Ishikawa (cell line): ENCODE results near the gene STUM.

Experiments used
- CEBPB ChIP-seq: IDR thresholded peaks from 2 replicates; pipeline ENCODE4 v1.6.1; 2012
- EGR1 ChIP-seq: IDR thresholded peaks from 2 replicates; pipeline ENCODE4 v1.6.1; 2012
- EP300 ChIP-seq: IDR thresholded peaks from 2 replicates; pipeline ENCODE4 v1.6.1; 2012; ENCODE audit warnings: borderline replicate concordance
- FOXM1 ChIP-seq: IDR thresholded peaks from 2 replicates; pipeline ENCODE4 v1.6.1; 2012; ENCODE audit warnings: low read depth, borderline replicate concordance
- RAD21 ChIP-seq: IDR thresholded peaks from 2 replicates; pipeline ENCODE4 v1.6.1; 2012; ENCODE audit warnings: low read depth
- TEAD4 ChIP-seq: IDR thresholded peaks from 2 replicates; pipeline ENCODE4 v1.6.1; 2012
- YY1 ChIP-seq: IDR thresholded peaks from 2 replicates; pipeline ENCODE4 v1.6.1; 2012; ENCODE audit warnings: low read depth
- TF ChIP-seq, protein P1 (sequence below): IDR thresholded peaks from 2 replicates; pipeline ENCODE4 v1.6.1; 2012
- TF ChIP-seq, protein P2 (sequence below): IDR thresholded peaks from 2 replicates; pipeline ENCODE4 v1.6.1; 2012

DNA sequence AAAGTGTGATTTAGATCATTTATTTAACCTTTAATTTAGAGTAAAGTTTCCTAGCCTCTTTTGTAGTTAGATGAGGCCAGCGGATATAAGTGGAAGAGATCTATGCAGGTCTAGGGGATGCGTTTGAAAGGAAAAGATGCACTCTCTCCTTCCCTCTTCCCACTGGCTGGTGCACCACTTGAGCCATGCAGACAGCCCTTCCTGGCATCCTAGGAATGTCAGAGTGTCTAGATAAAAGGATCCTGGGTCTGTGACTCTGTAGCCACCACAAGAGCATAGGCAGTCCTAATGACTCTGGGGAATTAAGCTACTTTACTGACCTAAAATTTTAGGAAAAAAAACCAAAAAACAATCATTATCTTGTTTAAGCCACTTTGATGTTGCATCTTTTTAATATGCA is 16.0 kb upstream of the STUM start:
- TF ChIP-seq, protein P1, sequence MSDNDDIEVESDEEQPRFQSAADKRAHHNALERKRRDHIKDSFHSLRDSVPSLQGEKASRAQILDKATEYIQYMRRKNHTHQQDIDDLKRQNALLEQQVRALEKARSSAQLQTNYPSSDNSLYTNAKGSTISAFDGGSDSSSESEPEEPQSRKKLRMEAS: no peak
- TF ChIP-seq TEAD4 (no peak), RAD21 (no peak), FOXM1 (no peak), EGR1 (no peak), EP300 (no peak), YY1 (no peak), CEBPB (no peak)
- TF ChIP-seq, protein P2, sequence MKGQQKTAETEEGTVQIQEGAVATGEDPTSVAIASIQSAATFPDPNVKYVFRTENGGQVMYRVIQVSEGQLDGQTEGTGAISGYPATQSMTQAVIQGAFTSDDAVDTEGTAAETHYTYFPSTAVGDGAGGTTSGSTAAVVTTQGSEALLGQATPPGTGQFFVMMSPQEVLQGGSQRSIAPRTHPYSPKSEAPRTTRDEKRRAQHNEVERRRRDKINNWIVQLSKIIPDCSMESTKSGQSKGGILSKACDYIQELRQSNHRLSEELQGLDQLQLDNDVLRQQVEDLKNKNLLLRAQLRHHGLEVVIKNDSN: no peak
